GM21367 (cell line): ENCODE data around the gene ACAP3.
"Not testable (repeated sequence)": the region's sequence is repeated elsewhere in the genome, so short reads cannot be mapped to it uniquely, and the experiment has no call there.

ENCODE experiments used
- ATAC-seq: cut with Tn5 transposase; IDR thresholded peaks from one replicate; pipeline ENCODE4 v1.9.1; 2021; ENCODE audit not compliant: unreplicated experiment

The ACAP3 gene

DNA sequence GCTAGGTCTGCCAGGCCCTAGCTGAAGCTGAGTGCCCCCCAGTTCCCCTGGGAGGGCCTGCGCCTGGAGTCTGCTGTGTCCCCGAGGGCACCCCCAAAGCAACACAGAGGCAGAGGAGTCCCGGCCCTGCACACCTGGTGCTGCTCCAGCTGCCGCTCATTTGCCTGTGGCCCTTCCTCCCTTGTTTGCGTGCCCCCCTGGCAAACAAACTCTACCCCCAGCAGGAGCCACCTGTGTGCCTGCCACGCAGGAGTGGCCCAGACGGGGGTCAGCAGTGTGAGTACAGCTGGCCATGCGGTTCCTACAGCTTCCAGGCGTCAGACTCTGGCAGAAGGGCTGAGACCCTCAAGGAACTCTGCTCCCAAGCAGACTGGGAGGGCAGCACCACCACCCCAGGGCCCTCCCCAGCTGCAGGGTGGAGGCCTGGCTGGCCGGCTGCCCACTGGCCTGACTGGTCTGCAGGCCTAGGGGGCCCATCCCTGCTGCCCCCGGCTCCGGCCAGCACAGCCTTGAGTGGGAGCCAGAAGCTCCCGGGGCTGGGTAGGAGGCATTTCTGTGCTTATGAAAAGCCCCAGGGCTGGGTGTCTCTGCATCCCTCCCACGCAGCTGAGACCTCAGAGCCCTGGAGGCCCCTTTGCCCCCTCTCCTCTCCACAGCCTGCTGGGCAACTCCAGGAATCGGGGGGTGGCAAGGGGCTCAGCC lies 22.8 kb upstream of the ACAP3 start:
- ATAC-seq: no peak

GRCh38 chr1:1329304-1330210 lies 21.8 kb upstream of the ACAP3 start:
- no peak for ATAC-seq

DNA sequence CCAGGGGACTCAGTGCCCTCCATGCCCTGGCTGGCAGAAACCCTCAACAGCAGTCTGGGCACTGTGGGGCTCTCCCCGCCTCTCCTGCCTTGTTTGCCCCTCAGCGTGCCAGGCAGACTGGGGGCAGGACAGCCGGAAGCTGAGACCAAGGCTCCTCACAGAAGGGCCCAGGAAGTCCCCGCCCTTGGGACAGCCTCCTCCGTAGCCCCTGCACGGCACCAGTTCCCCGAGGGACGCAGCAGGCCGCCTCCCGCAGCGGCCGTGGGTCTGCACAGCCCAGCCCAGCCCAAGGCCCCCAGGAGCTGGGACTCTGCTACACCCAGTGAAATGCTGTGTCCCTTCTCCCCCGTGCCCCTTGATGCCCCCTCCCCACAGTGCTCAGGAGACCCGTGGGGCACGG lies 20.5 kb upstream of the ACAP3 start:
- ATAC-seq: no peak

DNA sequence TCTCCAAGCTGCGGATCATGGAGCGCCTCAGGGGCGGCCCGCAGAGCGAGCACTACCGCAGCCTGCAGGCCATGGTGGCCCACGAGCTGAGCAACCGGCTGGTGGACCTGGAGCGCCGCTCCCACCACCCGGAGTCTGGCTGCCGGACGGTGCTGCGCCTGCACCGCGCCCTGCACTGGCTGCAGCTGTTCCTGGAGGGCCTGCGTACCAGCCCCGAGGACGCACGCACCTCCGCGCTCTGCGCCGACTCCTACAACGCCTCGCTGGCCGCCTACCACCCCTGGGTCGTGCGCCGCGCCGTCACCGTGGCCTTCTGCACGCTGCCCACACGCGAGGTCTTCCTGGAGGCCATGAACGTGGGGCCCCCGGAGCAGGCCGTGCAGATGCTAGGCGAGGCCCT lies 19.6 kb upstream of the ACAP3 start:
- no peak for ATAC-seq

GRCh38 chr1:1326075-1326605 lies 18.4 kb upstream of the ACAP3 start:
- ATAC-seq: no peak

GRCh38 chr1:1325288-1326074 lies 17.8 kb upstream of the ACAP3 start:
- no peak for ATAC-seq

DNA sequence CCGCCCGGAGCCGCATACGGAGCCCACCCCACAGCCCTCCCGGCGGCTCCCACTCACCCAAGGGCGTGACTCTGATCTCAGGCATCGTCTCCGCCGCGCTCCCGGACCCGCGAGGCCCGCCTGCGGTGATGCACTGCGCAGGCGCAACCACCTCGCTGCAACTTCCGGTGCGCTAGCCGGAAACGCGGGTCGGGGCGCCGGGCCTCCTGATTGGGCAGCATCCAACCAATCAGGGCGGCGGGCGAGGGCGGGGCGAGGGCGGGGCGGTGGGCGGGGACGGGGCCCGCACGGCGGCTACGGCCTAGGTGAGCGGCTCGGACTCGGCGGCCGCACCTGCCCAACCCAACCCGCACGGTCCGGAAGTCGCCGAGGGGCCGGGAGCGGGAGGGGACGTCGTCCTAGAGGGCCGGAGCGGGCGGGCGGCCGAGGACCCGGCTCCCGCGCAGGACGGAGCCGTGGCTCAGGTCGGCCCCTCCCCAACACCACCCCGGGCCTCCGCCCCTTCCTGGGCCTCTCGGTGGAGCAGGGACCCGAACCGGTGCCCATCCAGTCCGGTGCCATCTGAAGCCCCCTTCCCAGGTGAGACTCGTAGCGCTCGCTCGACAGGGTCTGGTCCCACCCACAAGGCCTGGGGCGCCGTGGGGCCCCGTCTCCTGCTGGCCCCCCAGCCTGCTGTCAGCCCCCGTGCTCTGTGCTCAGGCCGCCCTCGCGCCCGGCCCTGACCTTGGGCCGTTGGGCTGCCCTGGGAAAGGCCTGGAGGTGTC lies 17.0 kb upstream of the ACAP3 start, which contains the start of the genes CPTP and INTS11:
Gene CPTP, plus strand, starts transcription at position 279 of the 764 bp plus-strand sequence. CDS start 2,109 bp downstream, outside the sequence.
Gene INTS11, minus strand, starts transcription at position 137 of the 764 bp plus-strand sequence. Its CDS starts 52 bp downstream, at position 85.
- peak; percentile 63 for ATAC-seq

GRCh38 chr1:1324084-1324523 lies 16.4 kb upstream of the ACAP3 start:
- ATAC-seq: peak; percentile 12

DNA sequence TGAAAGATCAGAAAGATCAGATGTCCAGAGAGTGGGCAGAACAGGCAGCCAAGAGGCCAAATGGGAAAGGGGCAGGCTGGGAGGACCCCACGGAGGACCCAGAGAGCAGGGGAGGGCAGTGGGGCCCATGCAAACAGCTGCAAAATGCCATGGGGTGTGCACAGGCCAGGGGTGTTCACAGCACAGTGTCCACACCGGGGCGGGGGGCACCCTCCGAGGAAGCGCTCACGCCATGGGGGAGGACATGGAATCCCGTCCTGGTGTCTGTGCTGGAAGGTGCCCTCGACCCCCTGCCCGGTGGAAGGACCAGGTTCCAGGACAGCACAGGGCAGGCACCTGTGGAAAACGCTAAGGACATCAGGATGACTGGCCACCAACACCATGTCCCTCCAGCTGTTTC lies 15.2 kb upstream of the ACAP3 start:
- no peak for ATAC-seq

GRCh38 chr1:1322418-1322817 lies 14.7 kb upstream of the ACAP3 start:
- ATAC-seq: no peak

- no peak for ATAC-seq
These were observed 13.7 kb upstream of the ACAP3 start for GRCh38 chr1:1321477-1321876.

DNA sequence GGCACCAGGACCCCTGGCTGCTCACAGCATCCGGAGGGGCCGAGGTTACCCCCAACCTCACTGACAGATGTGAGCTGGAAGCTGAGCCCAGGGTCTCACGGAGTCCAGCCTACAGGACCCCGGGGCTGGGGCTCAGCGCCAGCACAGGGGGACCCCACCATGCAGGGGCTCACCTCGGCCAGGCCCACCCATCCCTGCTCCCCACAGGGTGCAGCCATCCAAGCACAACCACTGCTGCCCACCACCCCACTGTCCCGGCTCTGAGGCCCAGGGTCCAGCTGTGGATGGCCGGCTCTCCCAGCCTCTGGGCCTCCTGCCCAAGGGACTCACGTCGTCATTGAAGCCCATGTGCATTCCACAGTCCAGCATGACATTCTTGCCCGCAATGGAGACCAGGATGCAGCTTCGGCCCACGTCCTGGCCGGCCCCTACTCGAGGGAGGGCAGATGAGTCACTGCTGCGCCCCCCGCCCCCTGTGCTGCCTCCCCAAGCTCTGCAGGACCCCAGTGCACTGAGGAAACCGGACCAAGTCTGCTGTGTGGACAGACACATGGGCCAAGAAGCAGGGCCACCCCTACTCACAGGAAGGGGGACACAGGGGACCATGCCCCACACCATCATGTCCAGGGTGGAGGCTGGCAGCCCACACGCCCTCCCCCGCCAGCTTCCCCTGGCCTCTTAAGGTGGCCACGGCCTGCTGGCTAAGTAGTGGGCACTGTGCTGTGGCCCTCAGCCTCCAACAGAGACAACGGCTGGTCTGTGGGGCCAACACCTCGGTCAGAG lies 13.1 kb upstream of the ACAP3 start:
- no peak for ATAC-seq

DNA sequence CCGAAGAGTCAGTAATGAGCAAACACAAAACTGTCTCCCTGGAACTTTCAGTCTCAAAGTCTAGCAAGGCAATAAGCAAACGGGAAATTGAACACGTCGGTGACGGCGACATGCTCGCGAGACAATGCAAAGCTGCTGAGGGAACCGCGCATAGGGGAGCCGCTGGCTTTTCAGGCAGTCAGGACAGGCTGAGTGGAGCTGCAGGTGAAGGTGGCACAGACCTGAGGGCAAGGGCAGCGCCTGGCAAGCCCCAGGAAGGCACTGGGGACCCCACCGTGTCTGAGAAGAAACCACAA lies 11.9 kb upstream of the ACAP3 start:
- ATAC-seq: no peak

DNA sequence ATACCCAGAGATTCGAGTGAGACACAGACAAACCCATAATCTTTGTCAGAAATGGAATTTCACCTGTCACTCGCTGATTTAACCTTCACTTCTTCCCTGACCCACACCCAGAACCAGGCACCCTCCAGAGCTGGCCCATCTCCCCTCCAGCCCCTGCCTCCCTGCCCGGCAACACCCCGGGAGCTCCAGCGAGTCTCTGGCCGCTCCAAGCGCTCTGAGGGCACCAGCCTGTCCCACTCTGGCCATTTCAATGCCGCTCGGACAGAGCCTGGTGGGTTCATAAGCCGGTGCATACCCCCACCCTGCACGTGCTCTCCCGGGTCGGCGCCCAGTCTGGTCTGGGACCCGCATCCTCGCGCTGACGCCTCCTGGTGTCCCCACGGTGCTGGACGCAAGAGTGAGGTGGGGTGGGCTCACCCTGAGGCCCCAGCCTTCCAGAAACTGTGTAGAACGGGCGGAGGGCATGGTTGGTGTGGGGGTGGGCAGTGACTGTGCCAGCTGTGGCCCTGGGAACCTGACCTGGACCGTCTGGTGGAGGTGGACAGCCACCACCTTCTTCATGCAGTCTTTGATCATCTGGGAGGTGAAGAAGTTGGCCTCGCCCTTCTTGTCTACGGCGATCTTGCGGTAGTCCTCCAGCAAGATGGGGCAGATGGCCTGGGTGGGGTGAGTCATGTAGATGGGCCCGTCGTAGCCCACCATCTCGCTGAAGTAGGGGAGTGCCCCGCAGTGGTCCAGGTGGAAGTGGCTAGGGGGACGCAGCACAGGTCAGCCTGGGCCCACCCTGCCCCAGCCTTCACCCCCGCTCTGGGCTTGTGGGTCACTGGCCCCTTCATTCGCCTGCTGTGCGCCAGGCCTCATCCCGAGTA lies 11.3 kb upstream of the ACAP3 start:
- ATAC-seq: no peak

GRCh38 chr1:1318131-1318652 lies 10.5 kb upstream of the ACAP3 start:
- ATAC-seq: no peak

- no peak for ATAC-seq
These were observed 9.7 kb upstream of the ACAP3 start for GRCh38 chr1:1317420-1317819.

- ATAC-seq: not testable (repeated sequence)
These were observed 8.5 kb upstream of the ACAP3 start for GRCh38 chr1:1316199-1316598.

DNA sequence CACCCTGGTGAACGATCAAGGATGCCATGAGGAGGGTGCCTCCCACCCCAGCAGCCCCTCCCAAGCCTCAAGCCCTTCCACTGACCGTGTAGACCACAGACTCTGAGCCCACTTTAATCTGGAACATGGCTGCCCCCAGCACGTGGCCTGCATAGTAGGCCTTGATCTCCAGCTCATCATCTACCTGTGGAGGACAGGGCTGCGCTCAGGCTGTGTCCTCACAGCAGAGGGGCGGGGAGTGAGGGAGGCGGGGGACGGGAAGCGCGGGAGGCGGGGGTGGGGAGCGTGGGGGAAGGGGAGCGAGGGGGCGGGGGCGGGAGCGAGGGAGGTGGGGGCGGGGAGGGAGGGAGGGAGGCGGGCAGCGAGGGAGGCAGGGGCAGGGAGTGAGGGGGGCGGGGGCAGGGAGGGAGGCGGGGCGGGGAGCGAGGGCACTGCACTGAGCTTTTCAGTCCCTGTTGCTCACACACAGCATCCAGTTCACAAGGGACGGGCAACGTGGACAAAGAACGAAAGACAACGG lies 7.8 kb upstream of the ACAP3 start:
- ATAC-seq: no peak
